ENCODE results near the gene MAP3K7. TPM values are rescaled to one million over a fixed set of nuclear protein-coding genes. Genes with fewer than 3 reads are reported as not detected.

Gene MAP3K7
- total RNA-seq (2022; extraction: Qiagen RNA extraction; ENCODE audit: low read depth): 9.4 to 13.1 TPM (median 12.0 TPM) in 5 replicates

GRCh38 chr6:90586836-90587638, at the start of gene MAP3K7:
MAP3K7 (minus strand) TSS chr6:90587072; CDS start chr6:90586883, 189 bp downstream.

Data from A549 treated with GW870086 at 1 μM for 4 hours (cell line).